WTC11 (cell line): ENCODE results near the gene CPNE1. TPM values are rescaled to one million over a fixed set of nuclear protein-coding genes. Genes with fewer than 3 reads are reported as not detected.

Source experiments
- E2F5 ChIP-seq: sonication (generic); formaldehyde crosslinking; IDR thresholded peaks from 2 replicates; pipeline ENCODE4 v1.8.1; 2022; ENCODE audit warnings: mild to moderate bottlenecking, moderate library complexity, missing genetic modification reagents
- FOXP1 ChIP-seq: sonication (generic); formaldehyde crosslinking; IDR thresholded peaks from 2 replicates; pipeline ENCODE4 v1.8.0; 2022; ENCODE audit warnings: missing genetic modification reagents, mild to moderate bottlenecking, moderate library complexity, borderline replicate concordance
- HMGA2 ChIP-seq: fragments of 250-450 bp; sonication (Bioruptor Pico); IDR thresholded peaks from 2 replicates; pipeline ENCODE4 v1.4.0; 2021; ENCODE audit warnings: mild to moderate bottlenecking, moderate library complexity
- HMGXB4 ChIP-seq: sonication (generic); formaldehyde crosslinking; IDR thresholded peaks from 2 replicates; pipeline ENCODE4 v1.8.1; 2023; ENCODE audit warnings: mild to moderate bottlenecking, moderate library complexity, missing genetic modification reagents
- IRF2 ChIP-seq: sonication (generic); formaldehyde crosslinking; IDR thresholded peaks from 2 replicates; pipeline ENCODE4 v1.8.0; 2022; ENCODE audit warnings: low read depth, missing genetic modification reagents, borderline replicate concordance
- NR1H2 ChIP-seq: sonication (generic); formaldehyde crosslinking; IDR thresholded peaks from 2 replicates; pipeline ENCODE4 v1.9.0; 2021; ENCODE audit warnings: mild to moderate bottlenecking, moderate library complexity, missing genetic modification reagents
- NR3C1 ChIP-seq: sonication (generic); formaldehyde crosslinking; conservative IDR thresholded peaks from 2 replicates; pipeline ENCODE4 v1.8.1; 2023; ENCODE audit warnings: low read depth, mild to moderate bottlenecking, missing genetic modification reagents
- SMAD4 ChIP-seq: sonication (generic); formaldehyde crosslinking; IDR thresholded peaks from 2 replicates; pipeline ENCODE4 v1.8.0; 2022; ENCODE audit warnings: mild to moderate bottlenecking, missing genetic modification reagents
- TEAD1 ChIP-seq: sonication (generic); formaldehyde crosslinking; IDR thresholded peaks from 2 replicates; pipeline ENCODE4 v1.8.0; 2022; ENCODE audit warnings: mild to moderate bottlenecking, missing genetic modification reagents
- ZNF425 ChIP-seq: fragments of 250-450 bp; sonication (Bioruptor Pico); conservative IDR thresholded peaks from 2 replicates; pipeline ENCODE4 v1.9.0; 2021; ENCODE audit warnings: mild to moderate bottlenecking
- ZNF532 ChIP-seq: fragments of 250-450 bp; sonication (Bioruptor Pico); IDR thresholded peaks from 2 replicates; pipeline ENCODE4 v1.9.0; 2021; ENCODE audit warnings: mild to moderate bottlenecking, borderline replicate concordance
- ZNF671 ChIP-seq: fragments of 250-450 bp; sonication (Bioruptor Pico); IDR thresholded peaks from 2 replicates; pipeline ENCODE4 v1.8.0; 2021; ENCODE audit warnings: mild to moderate bottlenecking
- total RNA-seq: library from RNA; stranded (reverse); gene quantifications from 3 replicates; pipeline ENCODE4 v1.2.3, GENCODE V29; 2021
- TF ChIP-seq, protein P1 (sequence below): fragments of 200-600 bp; IDR thresholded peaks from 2 replicates; pipeline ENCODE4 v1.8.0; 2022; ENCODE audit warnings: antibody characterized with exemption
- TF ChIP-seq, protein P2 (sequence below): sonication (generic); formaldehyde crosslinking; IDR thresholded peaks from 2 replicates; pipeline ENCODE4 v1.8.0; 2022; ENCODE audit warnings: mild to moderate bottlenecking, missing genetic modification reagents
- TF ChIP-seq, protein P3 (sequence below): sonication (generic); formaldehyde crosslinking; IDR thresholded peaks from 2 replicates; pipeline ENCODE4 v1.8.0; 2022; ENCODE audit warnings: mild to moderate bottlenecking, missing genetic modification reagents
- TF ChIP-seq, protein P4 (sequence below): sonication (generic); formaldehyde crosslinking; IDR thresholded peaks from 2 replicates; pipeline ENCODE4 v1.8.1; 2023; ENCODE audit warnings: mild to moderate bottlenecking, missing genetic modification reagents, moderate library complexity

The CPNE1 gene
- total RNA-seq, 1 experiment from 2014 or later: 312 TPM

GRCh38 chr20:35615667-35616464 is 48.8 kb downstream of the CPNE1 start, which contains the start of gene SPAG4 (continued):
- TF ChIP-seq, protein P1, sequence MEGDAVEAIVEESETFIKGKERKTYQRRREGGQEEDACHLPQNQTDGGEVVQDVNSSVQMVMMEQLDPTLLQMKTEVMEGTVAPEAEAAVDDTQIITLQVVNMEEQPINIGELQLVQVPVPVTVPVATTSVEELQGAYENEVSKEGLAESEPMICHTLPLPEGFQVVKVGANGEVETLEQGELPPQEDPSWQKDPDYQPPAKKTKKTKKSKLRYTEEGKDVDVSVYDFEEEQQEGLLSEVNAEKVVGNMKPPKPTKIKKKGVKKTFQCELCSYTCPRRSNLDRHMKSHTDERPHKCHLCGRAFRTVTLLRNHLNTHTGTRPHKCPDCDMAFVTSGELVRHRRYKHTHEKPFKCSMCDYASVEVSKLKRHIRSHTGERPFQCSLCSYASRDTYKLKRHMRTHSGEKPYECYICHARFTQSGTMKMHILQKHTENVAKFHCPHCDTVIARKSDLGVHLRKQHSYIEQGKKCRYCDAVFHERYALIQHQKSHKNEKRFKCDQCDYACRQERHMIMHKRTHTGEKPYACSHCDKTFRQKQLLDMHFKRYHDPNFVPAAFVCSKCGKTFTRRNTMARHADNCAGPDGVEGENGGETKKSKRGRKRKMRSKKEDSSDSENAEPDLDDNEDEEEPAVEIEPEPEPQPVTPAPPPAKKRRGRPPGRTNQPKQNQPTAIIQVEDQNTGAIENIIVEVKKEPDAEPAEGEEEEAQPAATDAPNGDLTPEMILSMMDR: no peak
- TF ChIP-seq ZNF425 (CRISPR knock-in tag) (no peak), SMAD4 (CRISPR knock-in tag) (no peak), ZNF532 (no peak), NR1H2 (no peak), TEAD1 (CRISPR knock-in tag) (0 out of 2 replicates have a peak, but pooled peaks have one; percentile 69), HMGA2 (CRISPR knock-in tag) (no peak), FOXP1 (CRISPR knock-in tag) (peak; percentile 72; the same call in 1 of the 2 replicates), IRF2 (no peak), HMGXB4 (no peak), ZNF671 (CRISPR knock-in tag) (no peak), E2F5 (peak; percentile 93; the same call in 1 of the 2 replicates), NR3C1 (no peak)
- TF ChIP-seq, protein P2, sequence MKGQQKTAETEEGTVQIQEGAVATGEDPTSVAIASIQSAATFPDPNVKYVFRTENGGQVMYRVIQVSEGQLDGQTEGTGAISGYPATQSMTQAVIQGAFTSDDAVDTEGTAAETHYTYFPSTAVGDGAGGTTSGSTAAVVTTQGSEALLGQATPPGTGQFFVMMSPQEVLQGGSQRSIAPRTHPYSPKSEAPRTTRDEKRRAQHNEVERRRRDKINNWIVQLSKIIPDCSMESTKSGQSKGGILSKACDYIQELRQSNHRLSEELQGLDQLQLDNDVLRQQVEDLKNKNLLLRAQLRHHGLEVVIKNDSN: peak; percentile 64
- TF ChIP-seq, protein P3, sequence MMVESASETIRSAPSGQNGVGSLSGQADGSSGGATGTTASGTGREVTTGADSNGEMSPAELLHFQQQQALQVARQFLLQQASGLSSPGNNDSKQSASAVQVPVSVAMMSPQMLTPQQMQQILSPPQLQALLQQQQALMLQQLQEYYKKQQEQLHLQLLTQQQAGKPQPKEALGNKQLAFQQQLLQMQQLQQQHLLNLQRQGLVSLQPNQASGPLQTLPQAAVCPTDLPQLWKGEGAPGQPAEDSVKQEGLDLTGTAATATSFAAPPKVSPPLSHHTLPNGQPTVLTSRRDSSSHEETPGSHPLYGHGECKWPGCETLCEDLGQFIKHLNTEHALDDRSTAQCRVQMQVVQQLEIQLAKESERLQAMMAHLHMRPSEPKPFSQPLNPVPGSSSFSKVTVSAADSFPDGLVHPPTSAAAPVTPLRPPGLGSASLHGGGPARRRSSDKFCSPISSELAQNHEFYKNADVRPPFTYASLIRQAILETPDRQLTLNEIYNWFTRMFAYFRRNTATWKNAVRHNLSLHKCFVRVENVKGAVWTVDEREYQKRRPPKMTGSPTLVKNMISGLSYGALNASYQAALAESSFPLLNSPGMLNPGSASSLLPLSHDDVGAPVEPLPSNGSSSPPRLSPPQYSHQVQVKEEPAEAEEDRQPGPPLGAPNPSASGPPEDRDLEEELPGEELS (CRISPR knock-in tag): peak; percentile 90
- TF ChIP-seq, protein P4, sequence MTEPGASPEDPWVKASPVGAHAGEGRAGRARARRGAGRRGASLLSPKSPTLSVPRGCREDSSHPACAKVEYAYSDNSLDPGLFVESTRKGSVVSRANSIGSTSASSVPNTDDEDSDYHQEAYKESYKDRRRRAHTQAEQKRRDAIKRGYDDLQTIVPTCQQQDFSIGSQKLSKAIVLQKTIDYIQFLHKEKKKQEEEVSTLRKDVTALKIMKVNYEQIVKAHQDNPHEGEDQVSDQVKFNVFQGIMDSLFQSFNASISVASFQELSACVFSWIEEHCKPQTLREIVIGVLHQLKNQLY (CRISPR knock-in tag): no peak
